Kidney (tissue), 14 donors: Measurements from ENCODE around the gene SMIM11. TPM values are rescaled to one million over a fixed set of nuclear protein-coding genes. Genes with fewer than 3 reads are reported as not detected.

ENCODE experiments used
- DNase-seq, 5 donors: peaks; one replicate each; pipeline ENCODE4 v3.0.0-alpha.2; 2013 to 2020
- FAIRE-seq: peaks from 2 replicates; lab custom pipeline; 2012; peaks lifted over from hg19 to GRCh38; lab: Jason Lieb, UNC
- H3K27ac ChIP-seq, 2 donors: one replicate each; pipeline ENCODE4 v1.7.0; 2013; ENCODE audit warnings: low read depth in 2 of 2, low read length in 2 of 2, inconsistent platforms in 1 of 2
- H3K27me3 ChIP-seq: one replicate; pipeline ENCODE4 v1.7.1; 2013; ENCODE audit warnings: low read length, inconsistent platforms; ENCODE audit not compliant: control insufficient read depth, insufficient read depth
- H3K36me3 ChIP-seq, 3 donors: one replicate each; pipeline versions ENCODE4 v1.7.0 to v1.7.1; 2013; ENCODE audit warnings: low read length in 3 of 3, control low read depth in 1 of 3, inconsistent platforms in 1 of 3; ENCODE audit not compliant: insufficient read depth in 3 of 3, control insufficient read depth in 2 of 3
- H3K4me1 ChIP-seq, 3 donors: one replicate each; pipeline versions ENCODE4 v1.7.0 to v1.7.1; 2013; ENCODE audit warnings: low read length in 3 of 3, inconsistent platforms in 1 of 3, low read depth in 1 of 3; ENCODE audit not compliant: control insufficient read depth in 2 of 3, insufficient read depth in 2 of 3
- H3K4me3 ChIP-seq, 3 donors: one replicate each; pipeline versions ENCODE4 v1.7.0 to v1.8.1; 2013; ENCODE audit warnings: low read length in 3 of 3, control low read depth in 1 of 3, inconsistent platforms in 1 of 3
- H3K9ac ChIP-seq, 3 donors: one replicate each; pipeline versions ENCODE4 v1.7.0 to v1.7.1; 2013; ENCODE audit warnings: low read length in 3 of 3, control low read depth in 1 of 3, inconsistent platforms in 1 of 3
- H3K9me3 ChIP-seq, 3 donors: one replicate each; pipeline versions ENCODE4 v1.7.0 to v1.7.1; 2013; ENCODE audit warnings: low read length in 3 of 3, control low read depth in 1 of 3, inconsistent platforms in 1 of 3; ENCODE audit not compliant: control insufficient read depth in 2 of 3, insufficient read depth in 1 of 3
- CTCF ChIP-seq: IDR thresholded peaks from 3 replicates; pipeline ENCODE4 v1.5.1; 2012; ENCODE audit warnings: mild to moderate bottlenecking, moderate library complexity, borderline replicate concordance; ENCODE audit not compliant: insufficient read depth; ENCODE audit errors: extremely low read depth
- intact Hi-C: fragments of 100-400 bp; cut with DNase I; formaldehyde crosslinking; loops from one replicate; pipeline ENCODE4 v1.11.1; 2022
- polyA plus RNA-seq: library from polyadenylated mRNA; stranded (reverse); fragments of 350-450 nt; fragmentation: Illumina TruSeq; extraction: RNeasy Lipid Tissue Mini Kit (QIAGEN cat#74804); gene quantifications from one replicate; pipeline ENCODE4 v1.2.3, GENCODE V29; 2014; ENCODE audit warnings: low read depth, low replicate concordance; ENCODE audit not compliant: insufficient read depth
- total RNA-seq: library from RNA; stranded (reverse); fragmentation: NEBNext Ultra II Directional; extraction: Animal tissue kit (Norgen Biotek cat#: 25700); gene quantifications from one replicate; pipeline ENCODE4 v1.2.1, GENCODE V29; 2021
- donor health status: control.
- donor health status: control.
- donor health status: control.
- donor health status: control.
- donor health status: control.
- donor health status: DM: yes; HTN: yes; CAD: no.
- donor health status: Normal renal cell carcinoma (clear cell type).

Gene SMIM11
- total and polyA plus RNA-seq, 2 donors from 2014 or later, result 2.6 to 6.7 TPM

DNA sequence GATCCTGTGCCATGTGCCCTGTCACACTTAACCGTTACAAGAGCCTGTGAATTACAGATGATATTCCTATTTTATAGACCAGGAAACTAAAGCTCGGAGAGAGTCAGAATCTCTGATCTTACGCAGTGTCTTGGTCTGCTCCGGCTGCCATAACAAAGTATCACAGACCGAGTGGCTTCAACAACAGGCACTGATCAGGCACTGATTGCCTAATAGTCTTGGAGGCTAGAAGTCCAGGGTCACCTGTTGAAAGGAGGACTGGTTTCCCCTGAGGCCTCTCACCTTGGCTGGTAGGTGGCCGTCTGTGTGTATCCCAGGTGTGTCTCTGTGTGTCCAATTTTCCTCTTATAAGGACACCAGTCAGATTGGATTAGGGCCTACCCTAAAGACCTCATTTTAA is 43.0 kb upstream of the SMIM11 start:
- Histone ChIP-seq H3K9ac (no peak overlapping the region), H3K27me3 (no peaks in the 10 kb centered on the region), H3K36me3 (no peaks in the 10 kb centered on the region), H3K9me3 (no peaks in the 10 kb centered on the region), H3K4me1 (no peaks in the 10 kb centered on the region), H3K4me3 (no peak overlapping the region), H3K27ac (no peak overlapping the region)
- intact Hi-C loops, result no loop called here
- TF ChIP-seq CTCF, result no peak
- FAIRE-seq (no peak), DNase-seq (no peak)

- intact Hi-C loops, result no loop called here
- DNase-seq, result no peak
- no peak for FAIRE-seq
- TF ChIP-seq CTCF, result no peak
- no peak overlapping the region for H3K9ac ChIP-seq
- no peak overlapping the region for H3K4me3 ChIP-seq
- H3K27me3 ChIP-seq, result no peaks in the 10 kb centered on the region
- no peaks in the 10 kb centered on the region for H3K9me3 ChIP-seq
- H3K4me1 ChIP-seq, result no peaks in the 10 kb centered on the region
- no peak overlapping the region for H3K27ac ChIP-seq
- no peaks in the 10 kb centered on the region for H3K36me3 ChIP-seq
Measured at GRCh38 chr21:34333121-34333739, 42.1 kb upstream of the SMIM11 start.

DNA sequence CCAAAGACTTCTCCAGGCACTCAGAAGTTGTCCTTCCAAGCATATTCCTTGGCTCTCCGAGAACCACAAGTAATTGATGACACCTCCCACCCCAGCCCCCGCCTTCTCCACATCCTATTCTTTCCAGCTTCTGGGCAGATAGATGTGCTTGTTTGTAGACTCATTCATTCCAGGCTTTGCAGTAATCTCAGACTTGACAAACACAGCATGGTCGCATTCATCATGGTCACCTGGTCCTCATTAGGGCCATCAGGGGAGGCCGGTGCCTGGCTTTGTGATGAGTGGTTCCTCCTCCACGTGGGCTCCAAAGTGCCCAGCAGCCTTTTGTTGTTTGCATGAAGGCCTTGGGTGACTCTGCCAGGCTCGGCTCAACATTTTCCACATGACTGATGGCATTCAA is 40.0 kb upstream of the SMIM11 start:
- Histone ChIP-seq H3K27me3 (no peaks in the 10 kb centered on the region), H3K27ac (no peak overlapping the region), H3K4me3 (no peak overlapping the region), H3K4me1 (no peaks in the 10 kb centered on the region), H3K9me3 (no peaks in the 10 kb centered on the region), H3K36me3 (no peaks in the 10 kb centered on the region), H3K9ac (no peak overlapping the region)
- intact Hi-C loops, result no loop called here
- TF ChIP-seq CTCF, result no peak
- DNase-seq (no peak), FAIRE-seq (no peak)

DNA sequence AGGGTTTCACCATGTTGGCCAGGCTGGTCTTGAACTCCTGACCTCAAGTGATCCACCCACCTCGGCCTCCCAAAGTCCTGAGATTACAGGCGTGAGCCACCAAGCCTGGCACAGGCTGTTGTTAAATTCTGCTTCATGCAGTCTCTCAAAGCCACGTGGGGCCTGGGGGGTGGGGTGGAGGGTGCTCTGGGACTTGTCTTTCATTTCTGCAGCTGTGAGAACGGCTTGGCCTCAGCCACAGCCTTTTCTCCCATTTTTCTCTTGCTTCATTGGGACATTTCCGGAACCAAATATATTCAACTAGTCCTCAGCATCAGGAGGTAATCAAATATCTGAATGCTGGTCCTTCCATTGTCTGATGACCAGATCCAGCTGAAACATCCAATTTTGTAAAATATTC is 39.1 kb upstream of the SMIM11 start:
- intact Hi-C loops, result no loop called here
- Histone ChIP-seq H3K9me3 (no peaks in the 10 kb centered on the region), H3K36me3 (no peaks in the 10 kb centered on the region), H3K27me3 (no peaks in the 10 kb centered on the region), H3K9ac (no peak overlapping the region), H3K27ac (no peak overlapping the region), H3K4me3 (no peak overlapping the region), H3K4me1 (no peaks in the 10 kb centered on the region)
- TF ChIP-seq CTCF, result no peak
- DNase-seq (no peak), FAIRE-seq (no peak)
